Subcutaneous abdominal adipose tissue (tissue), 5 donors: ENCODE measurements around the gene GNL1.
"Not testable (repeated sequence)": the region's sequence is repeated elsewhere in the genome, so short reads cannot be mapped to it uniquely, and the experiment has no call there.

Experiments
- H3K27ac ChIP-seq: one replicate; pipeline ENCODE4 v1.7.0; 2013; ENCODE audit warnings: low read depth, mild to moderate bottlenecking, inconsistent platforms, low read length, moderate library complexity
- H3K27me3 ChIP-seq, 5 donors: one replicate each; pipeline ENCODE4 v1.7.0; 2013; ENCODE audit warnings: low read length in 5 of 5, inconsistent platforms in 1 of 5; ENCODE audit not compliant: control insufficient read depth in 5 of 5, insufficient read depth in 4 of 5
- H3K36me3 ChIP-seq, 5 donors: one replicate each; pipeline ENCODE4 v1.7.0; 2013; ENCODE audit warnings: low read length in 5 of 5; ENCODE audit not compliant: control insufficient read depth in 5 of 5, insufficient read depth in 5 of 5
- H3K4me1 ChIP-seq, 5 donors: one replicate each; pipeline ENCODE4 v1.7.0; 2013; ENCODE audit warnings: low read length in 5 of 5, mild to moderate bottlenecking in 3 of 5, moderate library complexity in 1 of 5; ENCODE audit not compliant: control insufficient read depth in 5 of 5, insufficient read depth in 5 of 5
- H3K4me3 ChIP-seq, 5 donors: one replicate each; pipeline ENCODE4 v1.7.0; 2013; ENCODE audit warnings: low read length in 5 of 5, low read depth in 1 of 5
- H3K9ac ChIP-seq, 5 donors: one replicate each; pipeline ENCODE4 v1.7.0; 2013; ENCODE audit warnings: low read length in 5 of 5, mild to moderate bottlenecking in 4 of 5, moderate library complexity in 3 of 5
- H3K9me3 ChIP-seq, 5 donors: one replicate each; pipeline ENCODE4 v1.7.0; 2013; ENCODE audit warnings: low read length in 5 of 5; ENCODE audit not compliant: control insufficient read depth in 5 of 5
- donor health status: healthy.
- donor health status: healthy.
- donor health status: healthy.
- donor health status: healthy.
- donor health status: healthy.

GNL1 gene

GRCh38 chr6:30556066-30556905, at the start of gene GNL1:
TSS of gene GNL1 (minus strand) at chr6:30556489. CDS start at chr6:30556203, 286 bp downstream.
- Histone ChIP-seq H3K27me3 (no peaks in the 10 kb centered on the region), H3K4me1 (peaks cover 6 to 35% (median 28%) of the 10 kb centered on the region in 5 donors), H3K9ac (peak within 1 kb of the TSS; percentile 73 to 90 (median 77)), H3K9me3 (no peaks in the 10 kb centered on the region), H3K36me3 (peaks cover 5 to 41% (median 30%) of the 10 kb centered on the region in 5 donors), H3K4me3 (peak within 1 kb of the TSS; percentile 94 to 97 (median 97)), H3K27ac (peak within 1 kb of the TSS; percentile 87)

GRCh38 chr6:30603961-30604360, 47.7 kb upstream of the GNL1 start:
- Histone ChIP-seq H3K27ac (no peak overlapping the region), H3K9me3 (no peaks in the 10 kb centered on the region), H3K9ac (no peak overlapping the region), H3K36me3 (peaks cover 17 to 85% (median 72%) of the 10 kb centered on the region in 5 donors), H3K27me3 (no peaks in the 10 kb centered on the region), H3K4me1 (peaks cover 0 to 12% (median 4%) of the 10 kb centered on the region in 5 donors), H3K4me3 (no peak overlapping the region)

GRCh38 chr6:30601815-30602641, 45.7 kb upstream of the GNL1 start:
- no peak overlapping the region for H3K9ac ChIP-seq
- no peaks in the 10 kb centered on the region for H3K27me3 ChIP-seq
- H3K4me3 ChIP-seq: no peak overlapping the region
- H3K4me1 ChIP-seq: peaks cover 0 to 2% (median 0%) of the 10 kb centered on the region in 5 donors
- no peak overlapping the region for H3K27ac ChIP-seq
- no peaks in the 10 kb centered on the region for H3K9me3 ChIP-seq
- peaks cover 11 to 67% (median 63%) of the 10 kb centered on the region in 5 donors for H3K36me3 ChIP-seq

- H3K9me3 ChIP-seq: no peaks in the 10 kb centered on the region
- peaks cover 11 to 61% (median 59%) of the 10 kb centered on the region in 5 donors for H3K36me3 ChIP-seq
- peaks cover 0 to 2% (median 0%) of the 10 kb centered on the region in 5 donors for H3K4me1 ChIP-seq
- no peak overlapping the region for H3K9ac ChIP-seq
- no peak overlapping the region for H3K4me3 ChIP-seq
- H3K27me3 ChIP-seq: no peaks in the 10 kb centered on the region
- no peak overlapping the region for H3K27ac ChIP-seq
Measured at GRCh38 chr6:30601436-30601814, 45.1 kb upstream of the GNL1 start.

GRCh38 chr6:30600451-30600961, 44.2 kb upstream of the GNL1 start:
- H3K9me3 ChIP-seq: no peaks in the 10 kb centered on the region
- peaks cover 11 to 53% (median 51%) of the 10 kb centered on the region in 5 donors for H3K36me3 ChIP-seq
- no peak overlapping the region for H3K4me3 ChIP-seq
- H3K9ac ChIP-seq: no peak overlapping the region
- H3K4me1 ChIP-seq: peaks cover 0 to 2% (median 0%) of the 10 kb centered on the region in 5 donors
- H3K27ac ChIP-seq: no peak overlapping the region
- no peaks in the 10 kb centered on the region for H3K27me3 ChIP-seq

- H3K27ac ChIP-seq: no peak overlapping the region
- H3K4me1 ChIP-seq: peaks cover 0 to 2% (median 0%) of the 10 kb centered on the region in 5 donors
- H3K27me3 ChIP-seq: no peaks in the 10 kb centered on the region
- H3K36me3 ChIP-seq: peaks cover 8 to 50% (median 44%) of the 10 kb centered on the region in 5 donors
- no peak overlapping the region for H3K4me3 ChIP-seq
- H3K9ac ChIP-seq: no peak overlapping the region
- no peaks in the 10 kb centered on the region for H3K9me3 ChIP-seq
Measured at GRCh38 chr6:30599625-30600324, 43.5 kb upstream of the GNL1 start.

- no peaks in the 10 kb centered on the region for H3K9me3 ChIP-seq
- H3K4me1 ChIP-seq: peaks cover 0 to 2% (median 0%) of the 10 kb centered on the region in 5 donors
- H3K36me3 ChIP-seq: peaks cover 4 to 50% (median 44%) of the 10 kb centered on the region in 5 donors
- H3K27me3 ChIP-seq: no peaks in the 10 kb centered on the region
- H3K4me3 ChIP-seq: no peak overlapping the region
- H3K9ac ChIP-seq: no peak overlapping the region
- H3K27ac ChIP-seq: no peak overlapping the region
Measured at GRCh38 chr6:30598912-30599624, 42.8 kb upstream of the GNL1 start.

- H3K36me3 ChIP-seq: peaks cover 0 to 43% (median 33%) of the 10 kb centered on the region in 5 donors
- H3K27ac ChIP-seq, H3K4me3 ChIP-seq, H3K27me3 ChIP-seq, H3K4me1 ChIP-seq, H3K9me3 ChIP-seq, H3K9ac ChIP-seq: not testable (repeated sequence)
Measured at GRCh38 chr6:30597315-30598144, 41.2 kb upstream of the GNL1 start.
